Ascending aorta (tissue), 2 donors: Measurements from ENCODE around the gene ECE2. TPM values are rescaled to one million over a fixed set of nuclear protein-coding genes. Genes with fewer than 3 reads are reported as not detected.

Experiments
- DNase-seq, 2 donors: peaks; one replicate each; pipeline ENCODE4 v3.0.0-alpha.2; 2019; ENCODE audit warnings: low spot score in 2 of 2
- H3K27ac ChIP-seq, 2 donors: fragments of 200-600 bp; sonication (generic); one replicate each; pipeline ENCODE4 v1.5.1; 2016 to 2017; ENCODE audit warnings: mild to moderate bottlenecking in 1 of 2
- H3K27me3 ChIP-seq: fragments of 200-600 bp; sonication (generic); one replicate; pipeline ENCODE4 v1.5.1; 2017
- H3K36me3 ChIP-seq, 2 donors: fragments of 200-600 bp; sonication (generic); one replicate each; pipeline ENCODE4 v1.5.1; 2016
- H3K4me1 ChIP-seq, 2 donors: fragments of 200-600 bp; sonication (generic); one replicate each; pipeline ENCODE4 v1.5.1; 2016 to 2017; ENCODE audit warnings: mild to moderate bottlenecking in 1 of 2
- H3K4me3 ChIP-seq, 2 donors: fragments of 200-600 bp; sonication (generic); one replicate each; pipeline ENCODE4 v1.5.1; 2016 to 2017; ENCODE audit warnings: mild to moderate bottlenecking in 1 of 2
- H3K9me3 ChIP-seq, 2 donors: fragments of 200-600 bp; sonication (generic); one replicate each; pipeline ENCODE4 v1.5.1; 2016
- CTCF ChIP-seq, 3 experiments: fragments of 200-600 bp in 2 of 3; fragments of 450-650 bp in 1 of 3; sonication (generic) in 2 of 3; IDR thresholded peaks; one replicate each; pipeline ENCODE4 v1.5.1; 2016 to 2019; ENCODE audit warnings: antibody characterized with exemption in 3 of 3, mild to moderate bottlenecking in 1 of 3, moderate library complexity in 1 of 3
- intact Hi-C: fragments of 100-400 bp; cut with DNase I; formaldehyde crosslinking; loops from one replicate; pipeline ENCODE4 v1.15.1; 2023
- total RNA-seq: library from RNA; depleted of rRNA; stranded (reverse); fragments of >200 nt; gene quantifications from one replicate; pipeline ENCODE4 v1.1.0, GENCODE V29; 2016

The ECE2 gene
- total RNA-seq, 1 donor from 2014 or later: not detected

GRCh38 chr3:184333700-184334099, 57.9 kb downstream of the ECE2 start:
- intact Hi-C loops: loop anchor here (2.0 to 10.0 kb wide), 2 partner anchors 35 to 699 kb away; partner anchors contain the start of genes KLHL24 and PSMD2
- no peak for DNase-seq
- H3K4me1 ChIP-seq: peaks cover 0 to 5% of the 10 kb centered on the region in 2 donors

GRCh38 chr3:184334470-184335158, 58.8 kb downstream of the ECE2 start:
- no peak for TF ChIP-seq CTCF (IDR thresholded peaks at IDR 0.05)
- intact Hi-C loops: loop anchor here (1.0 to 10.0 kb wide), 5 partner anchors 14 to 700 kb away; partner anchors contain the start of genes ABCF3, CLCN2, KLHL24 and POLR2H
- Histone ChIP-seq H3K27me3 (no peaks in the 10 kb centered on the region), H3K36me3 (peaks cover 50 to 56% of the 10 kb centered on the region in 2 donors), H3K9me3 (no peaks in the 10 kb centered on the region), H3K27ac (peak overlapping the region; percentile 97 to 99), H3K4me1 (peaks cover 6 to 13% of the 10 kb centered on the region in 2 donors), H3K4me3 (no peak overlapping the region)
- no peak for DNase-seq

More at GRCh38 chr3:184333700-184334099, 57.9 kb downstream of the ECE2 start:
- Histone ChIP-seq H3K27me3 (no peaks in the 10 kb centered on the region), H3K9me3 (no peaks in the 10 kb centered on the region), H3K27ac (peak overlapping the region; percentile 17 to 97), H3K36me3 (peaks cover 59 to 65% of the 10 kb centered on the region in 2 donors), H3K4me3 (no peak overlapping the region)
- TF ChIP-seq CTCF (IDR thresholded peaks at IDR 0.05): no peak

GRCh38 chr3:184335291-184335660, 59.5 kb downstream of the ECE2 start:
- TF ChIP-seq CTCF (IDR thresholded peaks at IDR 0.05): no peak
- Histone ChIP-seq H3K4me3 (peak overlapping the region; percentile 88 to 96), H3K36me3 (peaks cover 43 to 49% of the 10 kb centered on the region in 2 donors), H3K27me3 (no peaks in the 10 kb centered on the region), H3K9me3 (no peaks in the 10 kb centered on the region), H3K4me1 (peaks cover 7 to 16% of the 10 kb centered on the region in 2 donors), H3K27ac (peak overlapping the region; percentile 97 to 99)
- intact Hi-C loops: loop anchor here (1.0 to 10.0 kb wide), 5 partner anchors 15 to 700 kb away; partner anchors contain the start of genes ABCF3, CLCN2, KLHL24 and POLR2H
- no peak for DNase-seq

GRCh38 chr3:184335661-184336546, 60.1 kb downstream of the ECE2 start:
- Histone ChIP-seq H3K4me3 (peak overlapping the region; percentile 88 to 96), H3K36me3 (peaks cover 37 to 43% of the 10 kb centered on the region in 2 donors), H3K27me3 (no peaks in the 10 kb centered on the region), H3K4me1 (peaks cover 7 to 16% of the 10 kb centered on the region in 2 donors), H3K9me3 (no peaks in the 10 kb centered on the region), H3K27ac (peak overlapping the region; percentile 97 to 99)
- intact Hi-C loops: loop anchor here (1.0 to 10.0 kb wide), 5 partner anchors 16 to 701 kb away; partner anchors contain the start of genes ABCF3, CLCN2, KLHL24 and POLR2H
- TF ChIP-seq CTCF (IDR thresholded peaks at IDR 0.05): no peak
- peak; percentile 33 to 93 for DNase-seq
